HFFc6 (cell line): ENCODE data around the gene GPBP1. TPM values are rescaled to one million over a fixed set of nuclear protein-coding genes. Genes with fewer than 3 reads are reported as not detected.

ENCODE experiments used
- DNase-seq: peaks from one replicate; pipeline ENCODE4 v3.0.0-alpha.2; 2018
- H3K27ac Mint-ChIP-seq: 2 replicates; pipeline ENCODE4 v1.8.0; 2020; ENCODE audit warnings: mild to moderate bottlenecking, mixed read lengths
- H3K27me3 Mint-ChIP-seq: 2 replicates; pipeline ENCODE4 v1.8.0; 2021; ENCODE audit warnings: mild to moderate bottlenecking, moderate library complexity, mixed read lengths; ENCODE audit not compliant: insufficient read depth
- H3K36me3 Mint-ChIP-seq: 2 replicates; pipeline ENCODE4 v1.8.0; 2021; ENCODE audit warnings: low read depth, mixed read lengths
- H3K4me1 Mint-ChIP-seq: 2 replicates; pipeline ENCODE4 v1.8.0; 2020; ENCODE audit warnings: low read depth, mixed read lengths
- H3K4me3 Mint-ChIP-seq: 2 replicates; pipeline ENCODE4 v1.8.0; 2020; ENCODE audit warnings: mild to moderate bottlenecking, moderate library complexity, mixed read lengths
- H3K9me3 Mint-ChIP-seq: 2 replicates; pipeline ENCODE4 v1.8.0; 2020; ENCODE audit warnings: mild to moderate bottlenecking, mixed read lengths
- total RNA-seq, 6 experiments: library from RNA; stranded (reverse); fragmentation: NEBNext Ultra II Directional; extraction: Animal tissue kit (Norgen Biotek cat#: 25700); gene quantifications; 2 replicates in 1 of 6; 3 replicates in 5 of 6; pipeline ENCODE4 v1.2.3, GENCODE V29; 2021
- TF ChIP-seq, protein P1 (sequence below): fragments of 200-600 bp; sonication (generic); IDR thresholded peaks from 2 replicates; pipeline ENCODE4 v1.5.0; 2021; ENCODE audit warnings: antibody characterized with exemption, mild to moderate bottlenecking

The GPBP1 gene
- total RNA-seq, 6 experiments from 2014 or later: 33.6 to 40.1 (median 36.5) TPM

DNA sequence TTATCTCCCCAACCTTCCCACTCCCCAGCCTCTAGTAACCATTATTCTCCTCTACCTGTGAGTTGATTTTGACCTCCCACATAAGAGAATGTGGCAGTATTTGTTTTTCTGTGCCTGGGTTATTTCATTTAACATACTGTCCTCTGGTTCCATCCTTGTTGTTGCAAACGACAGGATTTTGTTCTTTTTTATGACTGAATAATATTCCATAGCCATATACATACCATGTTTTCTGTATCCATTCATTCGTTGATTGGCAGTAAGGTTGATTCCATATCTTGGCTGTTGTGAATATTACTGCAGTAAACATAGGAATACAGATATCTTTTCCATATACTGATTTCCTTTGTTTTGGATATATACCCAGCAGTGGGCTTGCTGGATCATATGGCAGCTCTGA lies 20.8 kb downstream of the GPBP1 start:
- no peaks in the 10 kb centered on the region for H3K27me3 Mint-ChIP-seq
- no peak for DNase-seq
- H3K4me1 Mint-ChIP-seq: peaks cover 10% of the 10 kb centered on the region
- H3K9me3 Mint-ChIP-seq: no peaks in the 10 kb centered on the region
- no peak overlapping the region for H3K4me3 Mint-ChIP-seq
- peaks cover 13% of the 10 kb centered on the region for H3K36me3 Mint-ChIP-seq
- H3K27ac Mint-ChIP-seq: no peak overlapping the region
- TF ChIP-seq, protein P1, sequence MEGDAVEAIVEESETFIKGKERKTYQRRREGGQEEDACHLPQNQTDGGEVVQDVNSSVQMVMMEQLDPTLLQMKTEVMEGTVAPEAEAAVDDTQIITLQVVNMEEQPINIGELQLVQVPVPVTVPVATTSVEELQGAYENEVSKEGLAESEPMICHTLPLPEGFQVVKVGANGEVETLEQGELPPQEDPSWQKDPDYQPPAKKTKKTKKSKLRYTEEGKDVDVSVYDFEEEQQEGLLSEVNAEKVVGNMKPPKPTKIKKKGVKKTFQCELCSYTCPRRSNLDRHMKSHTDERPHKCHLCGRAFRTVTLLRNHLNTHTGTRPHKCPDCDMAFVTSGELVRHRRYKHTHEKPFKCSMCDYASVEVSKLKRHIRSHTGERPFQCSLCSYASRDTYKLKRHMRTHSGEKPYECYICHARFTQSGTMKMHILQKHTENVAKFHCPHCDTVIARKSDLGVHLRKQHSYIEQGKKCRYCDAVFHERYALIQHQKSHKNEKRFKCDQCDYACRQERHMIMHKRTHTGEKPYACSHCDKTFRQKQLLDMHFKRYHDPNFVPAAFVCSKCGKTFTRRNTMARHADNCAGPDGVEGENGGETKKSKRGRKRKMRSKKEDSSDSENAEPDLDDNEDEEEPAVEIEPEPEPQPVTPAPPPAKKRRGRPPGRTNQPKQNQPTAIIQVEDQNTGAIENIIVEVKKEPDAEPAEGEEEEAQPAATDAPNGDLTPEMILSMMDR: no peak

- Mint-ChIP-seq H3K27me3 (no peaks in the 10 kb centered on the region), H3K36me3 (peaks cover 13% of the 10 kb centered on the region), H3K9me3 (no peaks in the 10 kb centered on the region), H3K27ac (no peak overlapping the region; the same call in 1 of the 2 replicates), H3K4me3 (no peak overlapping the region), H3K4me1 (peaks cover 6% of the 10 kb centered on the region; the same call in 1 of the 2 replicates)
- DNase-seq: no peak
- TF ChIP-seq, protein P1: no peak
Observed at GRCh38 chr5:57195060-57195459, 21.2 kb downstream of the GPBP1 start.

- TF ChIP-seq, protein P1: no peak
- Mint-ChIP-seq H3K9me3 (no peaks in the 10 kb centered on the region), H3K27ac (no peak overlapping the region), H3K27me3 (no peaks in the 10 kb centered on the region), H3K36me3 (peaks cover 4% of the 10 kb centered on the region; the same call in 1 of the 2 replicates), H3K4me1 (peaks cover 18% of the 10 kb centered on the region), H3K4me3 (no peak overlapping the region)
- DNase-seq: no peak
Observed at GRCh38 chr5:57199866-57200265, 26.0 kb downstream of the GPBP1 start.

GRCh38 chr5:57202811-57203210 lies 29.0 kb downstream of the GPBP1 start:
- DNase-seq: no peak
- H3K4me1 Mint-ChIP-seq: peaks cover 24% of the 10 kb centered on the region
- H3K27ac Mint-ChIP-seq: no peak overlapping the region
- TF ChIP-seq, protein P1: no peak
- no peaks in the 10 kb centered on the region for H3K27me3 Mint-ChIP-seq
- H3K9me3 Mint-ChIP-seq: no peaks in the 10 kb centered on the region
- H3K4me3 Mint-ChIP-seq: no peak overlapping the region
- no peaks in the 10 kb centered on the region for H3K36me3 Mint-ChIP-seq

- H3K27ac Mint-ChIP-seq: no peak overlapping the region
- no peak for DNase-seq
- no peaks in the 10 kb centered on the region for H3K27me3 Mint-ChIP-seq
- TF ChIP-seq, protein P1: no peak
- no peaks in the 10 kb centered on the region; the same call in 1 of the 2 replicates for H3K36me3 Mint-ChIP-seq
- no peak overlapping the region for H3K4me3 Mint-ChIP-seq
- H3K4me1 Mint-ChIP-seq: peaks cover 48% of the 10 kb centered on the region
- H3K9me3 Mint-ChIP-seq: no peaks in the 10 kb centered on the region
Observed at GRCh38 chr5:57207007-57207653, 33.3 kb downstream of the GPBP1 start.
